Thyroid gland (tissue), 4 donors: ENCODE data around the gene IL24. TPM values are rescaled to one million over a fixed set of nuclear protein-coding genes. Genes with fewer than 3 reads are reported as not detected.

Experiments
- DNase-seq, 2 donors: peaks; one replicate each; pipeline ENCODE4 v3.0.0-alpha.2; 2019
- H3K27ac ChIP-seq, 3 donors: fragments of 200-600 bp; sonication (generic); 1 replicate in 2 of 3; 2 replicates in 1 of 3; pipeline ENCODE4 v1.5.1; 2016 to 2019; ENCODE audit warnings: mild to moderate bottlenecking in 1 of 3, moderate library complexity in 1 of 3
- H3K27me3 ChIP-seq: fragments of 200-600 bp; sonication (generic); one replicate; pipeline ENCODE4 v1.5.1; 2019
- H3K36me3 ChIP-seq, 2 donors: fragments of 200-600 bp; sonication (generic); one replicate each; pipeline ENCODE4 v1.5.1; 2016 to 2019
- H3K4me1 ChIP-seq, 2 donors: fragments of 200-600 bp; sonication (generic); one replicate each; pipeline ENCODE4 v1.5.1; 2017 to 2019
- H3K4me3 ChIP-seq, 3 donors: fragments of 200-600 bp; sonication (generic); replicated peaks in 1 of 3; 1 replicate in 2 of 3; 2 replicates in 1 of 3; pipeline ENCODE4 v1.5.1; 2016; ENCODE audit warnings: mild to moderate bottlenecking in 1 of 3
- H3K9me3 ChIP-seq: fragments of 200-600 bp; sonication (generic); one replicate; pipeline ENCODE4 v1.5.1; 2017
- CTCF ChIP-seq, 6 experiments: fragments of 200-600 bp in 3 of 6; fragments of 450-650 bp in 3 of 6; sonication (generic) in 3 of 6; IDR thresholded peaks; one replicate each; pipeline ENCODE4 v1.5.1; 2016 to 2019; ENCODE audit warnings: antibody characterized with exemption in 6 of 6, mild to moderate bottlenecking in 2 of 6, inconsistent platforms in 1 of 6, moderate library complexity in 1 of 6
- POLR2A ChIP-seq, 2 donors: fragments of 450-650 bp; IDR thresholded peaks; one replicate each; pipeline ENCODE4 v1.6.1; 2017; ENCODE audit warnings: antibody characterized with exemption in 2 of 2, mild to moderate bottlenecking in 2 of 2, moderate library complexity in 1 of 2
- WGBS, 2 donors: methylation state at CpG; one replicate each; pipeline ENCODE4 v1.1.5; 2017; 5-methylcytosine and 5-hydroxymethylcytosine counted together
- intact Hi-C: fragments of 100-400 bp; cut with DNase I; formaldehyde crosslinking; loops from one replicate; pipeline ENCODE4 v1.15.1; 2023
- total RNA-seq, 4 donors: library from RNA; depleted of rRNA; stranded (reverse); fragments of >200 nt; gene quantifications; one replicate each; pipeline ENCODE4 v1.2.3, GENCODE V29; 2016

IL24 gene
- total RNA-seq, 4 donors from 2014 or later: not detected

- Histone ChIP-seq H3K36me3 (no peaks in the 10 kb centered on the region), H3K4me3 (no peak overlapping the region), H3K27ac (no peak overlapping the region), H3K4me1 (peaks cover 6 to 14% of the 10 kb centered on the region in 2 donors), H3K9me3 (no peaks in the 10 kb centered on the region), H3K27me3 (no peaks in the 10 kb centered on the region)
- intact Hi-C loops: no loop called here
- no peak for DNase-seq
- TF ChIP-seq POLR2A (IDR thresholded peaks at IDR 0.05): no peak
- no peak for TF ChIP-seq CTCF (IDR thresholded peaks at IDR 0.05)
- 92 to 93% methylated on average over 1 of the region's 1 CpG for WGBS, 2 donors
Measured at GRCh38 chr1:206886831-206887230, 10.4 kb upstream of the IL24 start.

DNA sequence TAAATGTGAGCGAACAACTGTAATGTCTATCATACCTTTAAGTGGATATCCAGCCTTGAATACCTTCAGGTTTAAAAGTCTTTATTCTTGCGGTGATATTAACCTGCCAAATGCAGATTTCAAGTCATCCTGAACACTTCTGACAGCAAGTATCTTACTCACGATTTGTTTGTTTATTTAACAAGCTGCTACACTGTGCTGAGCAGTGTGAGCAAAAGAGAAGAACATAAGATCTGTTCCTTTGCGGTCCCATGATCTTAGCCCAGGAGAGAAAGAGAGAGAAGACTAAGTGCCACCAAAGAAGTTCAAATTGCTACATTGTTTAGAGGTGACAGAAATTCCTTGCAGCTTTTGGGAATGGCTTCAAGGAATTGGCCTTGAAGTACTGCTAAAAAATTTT lies 9.5 kb upstream of the IL24 start:
- no peak overlapping the region for H3K27ac ChIP-seq
- no peaks in the 10 kb centered on the region for H3K9me3 ChIP-seq
- no peaks in the 10 kb centered on the region for H3K27me3 ChIP-seq
- H3K4me3 ChIP-seq: no peak overlapping the region
- no peaks in the 10 kb centered on the region for H3K36me3 ChIP-seq
- DNase-seq: no peak
- WGBS, 2 donors: 27 to 31% methylated on average over 4 of the region's 4 CpGs
- H3K4me1 ChIP-seq: peaks cover 6 to 14% of the 10 kb centered on the region in 2 donors
- intact Hi-C loops: no loop called here
- no peak for TF ChIP-seq POLR2A (IDR thresholded peaks at IDR 0.05)
- TF ChIP-seq CTCF (IDR thresholded peaks at IDR 0.05): no peak

DNA sequence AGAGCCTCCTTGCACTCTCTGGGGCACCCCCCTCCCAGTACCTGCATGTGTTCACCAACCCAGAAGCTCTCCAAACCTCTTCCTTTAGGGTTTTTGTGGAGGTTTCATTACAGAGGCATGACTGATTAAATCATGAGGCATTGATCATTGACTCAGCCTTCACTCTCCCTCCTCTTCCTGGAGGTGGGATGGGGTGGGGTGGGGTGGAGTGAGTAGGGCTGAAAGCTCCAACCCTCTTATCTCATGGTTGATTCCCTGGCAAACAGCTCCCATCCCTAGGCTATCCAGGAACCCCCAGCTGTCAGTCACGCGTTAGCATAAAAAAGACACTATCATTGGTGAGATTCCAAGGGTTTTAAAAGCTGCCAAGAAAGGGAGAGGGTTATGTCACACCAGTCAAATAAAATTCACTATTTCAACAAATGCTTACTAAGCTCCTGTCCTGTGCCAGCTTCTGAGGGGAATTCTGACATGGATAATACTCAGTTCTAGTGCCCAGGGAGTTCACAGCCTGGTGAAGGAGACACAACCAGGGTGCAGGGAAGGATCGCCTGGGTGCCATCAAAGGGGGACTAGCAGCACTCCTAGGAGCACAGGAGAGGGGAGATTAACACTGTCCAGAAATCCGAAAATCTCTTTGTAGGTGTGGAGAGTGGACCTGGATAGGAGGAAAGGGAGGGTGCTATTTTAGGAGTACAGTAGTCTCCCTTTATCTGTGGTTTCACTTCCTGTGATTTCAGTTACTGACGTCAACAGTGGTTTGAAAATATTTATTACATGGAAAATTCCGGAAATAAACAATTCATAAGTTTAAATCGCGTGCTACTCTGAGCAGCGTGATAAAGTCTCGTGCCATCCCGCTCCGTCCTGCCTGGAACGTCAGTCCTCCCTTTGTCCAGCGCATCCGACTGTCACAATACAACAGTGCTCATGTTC lies 6.8 kb upstream of the IL24 start:
- intact Hi-C loops: no loop called here
- no peak overlapping the region for H3K4me3 ChIP-seq
- DNase-seq: no peak
- H3K9me3 ChIP-seq: no peaks in the 10 kb centered on the region
- H3K27me3 ChIP-seq: no peaks in the 10 kb centered on the region
- no peaks in the 10 kb centered on the region for H3K36me3 ChIP-seq
- TF ChIP-seq CTCF (IDR thresholded peaks at IDR 0.05) (no peak), POLR2A (IDR thresholded peaks at IDR 0.05) (no peak)
- peaks cover 6 to 18% of the 10 kb centered on the region in 2 donors for H3K4me1 ChIP-seq
- WGBS, 2 donors: 71 to 76% methylated on average over 15 of the region's 15 CpGs
- H3K27ac ChIP-seq: no peak overlapping the region

DNA sequence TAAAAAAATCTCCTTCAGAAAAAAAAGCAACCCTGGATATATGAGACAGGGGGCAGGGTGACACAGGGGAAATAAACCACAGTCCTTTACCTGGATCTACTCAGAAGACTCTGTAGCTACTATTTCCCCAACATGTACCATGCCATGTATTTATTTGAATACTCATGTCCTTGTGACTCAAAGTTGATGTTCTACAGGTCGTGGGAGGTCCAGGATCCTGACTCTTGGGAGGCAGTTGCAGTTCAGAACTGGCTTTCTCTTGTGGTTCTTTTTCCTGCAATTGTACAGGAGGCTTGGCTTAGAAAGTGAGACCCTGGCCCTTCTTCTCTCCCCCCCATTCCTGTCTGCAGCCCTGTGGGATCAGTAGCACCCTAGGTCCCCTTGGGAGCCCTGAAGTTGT lies 5.8 kb upstream of the IL24 start:
- Histone ChIP-seq H3K27ac (no peak overlapping the region), H3K36me3 (no peaks in the 10 kb centered on the region), H3K4me1 (peaks cover 6 to 24% of the 10 kb centered on the region in 2 donors), H3K27me3 (no peaks in the 10 kb centered on the region), H3K4me3 (no peak overlapping the region), H3K9me3 (no peaks in the 10 kb centered on the region)
- no peak for TF ChIP-seq CTCF (IDR thresholded peaks at IDR 0.05)
- TF ChIP-seq POLR2A (IDR thresholded peaks at IDR 0.05): no peak
- WGBS, 2 donors: 60 to 83% methylated on average over 1 of the region's 1 CpG
- DNase-seq: no peak
- intact Hi-C loops: no loop called here

- intact Hi-C loops: no loop called here
- TF ChIP-seq CTCF (IDR thresholded peaks at IDR 0.05) (no peak), POLR2A (IDR thresholded peaks at IDR 0.05) (no peak)
- Histone ChIP-seq H3K27ac (no peak overlapping the region), H3K4me1 (peaks cover 6 to 20% of the 10 kb centered on the region in 2 donors), H3K9me3 (no peaks in the 10 kb centered on the region), H3K4me3 (no peak overlapping the region), H3K36me3 (no peaks in the 10 kb centered on the region), H3K27me3 (no peaks in the 10 kb centered on the region)
- WGBS, 2 donors: 87 to 88% methylated on average over 3 of the region's 3 CpGs
- DNase-seq: no peak
Measured at GRCh38 chr1:206892351-206892984, 4.8 kb upstream of the IL24 start.
